Measurements from ENCODE around the gene CACNA1A. TPM values are rescaled to one million over a fixed set of nuclear protein-coding genes. Genes with fewer than 3 reads are reported as not detected.

Gene CACNA1A
- total RNA-seq, 1 donor from 2014 or later, result 8.6 TPM

DNA sequence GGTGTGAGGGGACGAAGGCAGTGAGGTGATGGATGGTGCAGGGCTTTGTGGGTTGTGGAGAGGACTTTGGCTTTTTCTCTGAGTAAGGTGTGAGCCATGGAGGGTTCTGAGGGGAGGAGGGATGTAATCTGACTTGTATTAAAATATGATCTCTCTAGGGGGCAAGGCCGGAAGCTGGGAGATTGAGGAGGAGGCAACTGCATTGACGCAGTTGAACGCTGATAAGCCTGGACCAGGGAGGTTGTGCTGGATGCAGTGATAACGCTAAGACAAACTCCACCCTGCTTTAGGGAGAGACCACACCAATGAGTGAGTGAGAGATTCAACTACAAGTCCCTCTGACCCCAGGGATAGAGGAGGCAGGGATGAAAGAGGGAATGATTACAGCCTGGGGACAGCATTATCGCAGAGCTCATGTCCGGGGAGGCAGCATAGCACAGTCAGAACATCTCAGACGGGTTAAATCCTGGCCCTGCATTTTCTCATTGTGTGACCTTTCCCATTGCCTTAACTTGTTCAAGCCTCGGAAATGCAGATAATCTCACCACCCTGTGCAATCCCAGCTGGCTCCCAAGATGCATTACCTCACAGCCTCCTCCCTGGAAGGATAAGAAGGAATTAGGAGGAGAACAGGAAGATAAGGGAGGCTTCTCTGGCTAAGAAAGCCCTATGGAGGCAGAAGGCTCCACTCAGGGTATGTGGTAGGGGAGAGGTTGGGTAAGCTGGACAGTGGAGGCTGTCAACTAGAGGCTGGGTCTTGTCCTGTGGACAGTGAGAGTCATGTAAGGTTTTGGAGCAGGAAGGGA lies 124.2 kb downstream of the CACNA1A start:
- no peaks in the 10 kb centered on the region for H3K9me3 ChIP-seq
- intact Hi-C loops (cut with DNase I), result no loop called here
- TF ChIP-seq, protein P1, sequence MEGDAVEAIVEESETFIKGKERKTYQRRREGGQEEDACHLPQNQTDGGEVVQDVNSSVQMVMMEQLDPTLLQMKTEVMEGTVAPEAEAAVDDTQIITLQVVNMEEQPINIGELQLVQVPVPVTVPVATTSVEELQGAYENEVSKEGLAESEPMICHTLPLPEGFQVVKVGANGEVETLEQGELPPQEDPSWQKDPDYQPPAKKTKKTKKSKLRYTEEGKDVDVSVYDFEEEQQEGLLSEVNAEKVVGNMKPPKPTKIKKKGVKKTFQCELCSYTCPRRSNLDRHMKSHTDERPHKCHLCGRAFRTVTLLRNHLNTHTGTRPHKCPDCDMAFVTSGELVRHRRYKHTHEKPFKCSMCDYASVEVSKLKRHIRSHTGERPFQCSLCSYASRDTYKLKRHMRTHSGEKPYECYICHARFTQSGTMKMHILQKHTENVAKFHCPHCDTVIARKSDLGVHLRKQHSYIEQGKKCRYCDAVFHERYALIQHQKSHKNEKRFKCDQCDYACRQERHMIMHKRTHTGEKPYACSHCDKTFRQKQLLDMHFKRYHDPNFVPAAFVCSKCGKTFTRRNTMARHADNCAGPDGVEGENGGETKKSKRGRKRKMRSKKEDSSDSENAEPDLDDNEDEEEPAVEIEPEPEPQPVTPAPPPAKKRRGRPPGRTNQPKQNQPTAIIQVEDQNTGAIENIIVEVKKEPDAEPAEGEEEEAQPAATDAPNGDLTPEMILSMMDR (IDR thresholded peaks at IDR 0.05), result no peak
- TF ChIP-seq POLR2A (IDR thresholded peaks at IDR 0.05) (no peak), POLR2AphosphoS5 (IDR thresholded peaks at IDR 0.05; ENCODE audit: insufficient read depth in 1 of 2, low read depth in 1 of 2) (no peak)
- H3K4me1 ChIP-seq, result no peaks in the 10 kb centered on the region
- DNase-seq (ENCODE audit: extremely low spot score in 2 of 2), result no peak
- H3K4me3 ChIP-seq, result no peak overlapping the region
- no peak overlapping the region for H3K27ac ChIP-seq
- no peaks in the 10 kb centered on the region for H3K27me3 ChIP-seq
- H3K36me3 ChIP-seq, result no peaks in the 10 kb centered on the region

DNA sequence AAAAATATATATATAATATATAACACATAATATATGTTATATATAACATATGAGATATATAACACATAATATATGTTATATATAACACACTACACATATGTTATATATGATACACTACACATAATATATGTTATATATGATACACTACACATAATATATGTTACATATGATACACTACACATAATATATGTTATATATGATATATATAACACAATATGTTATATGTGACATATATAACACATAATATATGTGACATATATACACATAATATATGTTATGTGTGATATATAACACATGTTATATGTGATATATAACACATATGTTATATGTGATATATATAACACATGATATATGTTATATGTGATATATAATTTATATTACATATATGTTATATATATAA lies 129.7 kb downstream of the CACNA1A start:
- DNase-seq (ENCODE audit: extremely low spot score in 2 of 2), result no peak
- intact Hi-C loops (cut with DNase I), result no loop called here
- no peak overlapping the region for H3K4me3 ChIP-seq
- H3K27ac ChIP-seq, result no peak overlapping the region
- no peaks in the 10 kb centered on the region for H3K9me3 ChIP-seq
- TF ChIP-seq POLR2AphosphoS5 (IDR thresholded peaks at IDR 0.05; ENCODE audit: insufficient read depth in 1 of 2, low read depth in 1 of 2) (no peak), POLR2A (IDR thresholded peaks at IDR 0.05) (no peak)
- TF ChIP-seq, protein P1 (IDR thresholded peaks at IDR 0.05), result no peak
- no peaks in the 10 kb centered on the region for H3K4me1 ChIP-seq
- no peaks in the 10 kb centered on the region for H3K36me3 ChIP-seq
- H3K27me3 ChIP-seq, result no peaks in the 10 kb centered on the region

DNA sequence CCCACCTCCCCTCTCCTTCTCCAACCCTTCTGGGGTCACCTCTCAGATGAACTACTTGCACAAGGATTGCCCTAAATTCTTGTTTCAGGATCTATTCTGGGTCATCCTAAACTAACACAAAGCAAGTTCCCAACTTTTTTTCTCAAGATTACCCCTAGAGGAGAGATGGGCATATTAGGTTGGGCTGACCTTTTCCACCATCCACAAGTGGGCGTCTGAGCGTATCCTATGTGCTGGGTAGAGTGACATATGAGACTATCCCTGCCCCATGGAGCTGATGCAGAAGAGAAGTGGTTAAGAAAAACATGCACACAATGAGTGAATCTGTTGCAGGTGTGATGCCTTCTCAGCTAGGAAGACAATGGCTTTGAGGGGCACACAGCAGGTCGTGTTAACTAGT lies 132.7 kb downstream of the CACNA1A start:
- Histone ChIP-seq H3K27me3 (no peaks in the 10 kb centered on the region), H3K4me3 (no peak overlapping the region), H3K36me3 (no peaks in the 10 kb centered on the region), H3K9me3 (no peaks in the 10 kb centered on the region), H3K27ac (no peak overlapping the region), H3K4me1 (no peaks in the 10 kb centered on the region)
- no peak for DNase-seq (ENCODE audit: extremely low spot score in 2 of 2)
- intact Hi-C loops (cut with DNase I), result no loop called here
- TF ChIP-seq, protein P1 (IDR thresholded peaks at IDR 0.05), result no peak
- TF ChIP-seq POLR2AphosphoS5 (IDR thresholded peaks at IDR 0.05; ENCODE audit: insufficient read depth in 1 of 2, low read depth in 1 of 2) (no peak), POLR2A (IDR thresholded peaks at IDR 0.05) (no peak)

DNA sequence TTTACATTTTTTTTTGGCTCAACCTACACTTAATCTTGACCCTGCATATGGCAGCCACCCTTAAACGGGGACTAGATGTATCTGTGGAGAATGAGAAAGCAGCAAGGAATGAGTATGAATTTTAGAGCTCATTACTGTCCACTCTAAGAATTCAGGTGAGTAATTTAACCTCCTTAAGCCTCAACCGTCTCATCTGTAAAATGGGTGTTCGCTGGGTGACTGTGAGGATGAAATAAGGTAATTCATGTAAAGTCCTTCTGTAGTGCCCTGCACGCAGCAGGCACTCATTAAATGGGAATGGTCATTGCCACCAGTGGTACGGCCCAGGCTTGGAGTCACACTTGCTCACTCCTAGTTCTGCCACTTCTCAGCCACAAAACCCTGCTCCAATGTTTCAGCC lies 135.3 kb downstream of the CACNA1A start:
- Histone ChIP-seq H3K4me1 (no peaks in the 10 kb centered on the region), H3K36me3 (no peaks in the 10 kb centered on the region), H3K27ac (no peak overlapping the region), H3K4me3 (no peak overlapping the region), H3K27me3 (no peaks in the 10 kb centered on the region), H3K9me3 (no peaks in the 10 kb centered on the region)
- intact Hi-C loops (cut with DNase I), result no loop called here
- no peak for DNase-seq (ENCODE audit: extremely low spot score in 2 of 2)
- TF ChIP-seq POLR2AphosphoS5 (IDR thresholded peaks at IDR 0.05; ENCODE audit: insufficient read depth in 1 of 2, low read depth in 1 of 2) (no peak), POLR2A (IDR thresholded peaks at IDR 0.05) (no peak)
- TF ChIP-seq, protein P1 (IDR thresholded peaks at IDR 0.05), result no peak

DNA sequence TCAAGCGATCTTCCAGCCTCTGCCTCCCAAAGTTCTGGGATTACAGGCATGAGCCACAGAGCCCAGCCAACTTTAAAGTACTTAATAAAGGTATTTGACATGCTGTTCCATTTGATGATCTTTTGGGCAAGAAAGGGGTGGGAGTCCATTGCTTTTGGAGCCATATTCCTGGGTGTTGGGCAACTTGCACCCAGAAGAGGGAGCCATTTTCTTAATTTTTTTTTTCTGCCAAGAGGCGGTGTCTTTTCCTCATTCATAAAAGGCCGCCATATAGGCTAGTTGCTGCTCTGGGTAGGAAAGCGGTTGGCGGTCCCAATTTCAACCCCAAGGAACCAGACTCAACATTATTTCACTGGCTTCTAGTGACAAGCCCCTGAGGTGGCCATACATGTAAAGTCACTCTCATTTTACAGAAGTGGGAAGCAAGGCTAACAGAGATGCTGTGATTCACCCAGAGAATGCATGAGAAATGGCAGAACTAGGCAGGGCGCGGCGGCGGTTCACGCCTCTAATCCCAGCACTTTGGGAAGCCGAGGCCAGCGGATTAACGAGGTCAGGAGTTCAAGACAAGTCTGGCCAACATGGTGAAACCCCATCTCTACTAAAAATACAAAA lies 139.6 kb downstream of the CACNA1A start:
- DNase-seq (ENCODE audit: extremely low spot score in 2 of 2), result no peak
- Histone ChIP-seq H3K9me3 (no peaks in the 10 kb centered on the region), H3K36me3 (no peaks in the 10 kb centered on the region), H3K27me3 (no peaks in the 10 kb centered on the region), H3K4me1 (no peaks in the 10 kb centered on the region), H3K27ac (no peak overlapping the region), H3K4me3 (no peak overlapping the region)
- TF ChIP-seq POLR2AphosphoS5 (IDR thresholded peaks at IDR 0.05; ENCODE audit: insufficient read depth in 1 of 2, low read depth in 1 of 2) (no peak), POLR2A (IDR thresholded peaks at IDR 0.05) (no peak)
- TF ChIP-seq, protein P1 (IDR thresholded peaks at IDR 0.05), result no peak
- intact Hi-C loops (cut with DNase I), result no loop called here
